Mesenteric fat pad (tissue), 1 donor: ENCODE results near the gene CIBAR2. TPM values are rescaled to one million over a fixed set of nuclear protein-coding genes. Genes with fewer than 3 reads are reported as not detected.
"Not testable (repeated sequence)": the region's sequence is repeated elsewhere in the genome, so short reads cannot be mapped to it uniquely, and the experiment has no call there.

Source experiments
- DNase-seq: peaks from one replicate; pipeline ENCODE4 v3.0.0-alpha.2; 2020; ENCODE audit warnings: low spot score
- total RNA-seq: library from RNA; stranded (reverse); fragmentation: NEBNext Ultra II Directional; extraction: Animal tissue kit (Norgen Biotek cat#: 25700); gene quantifications from one replicate; pipeline ENCODE4 v1.2.1, GENCODE V29; 2021
- donor health status: DM: yes; HTN: yes; CAD: no.

The CIBAR2 gene
- total RNA-seq, 1 donor from 2014 or later = not detected

DNA sequence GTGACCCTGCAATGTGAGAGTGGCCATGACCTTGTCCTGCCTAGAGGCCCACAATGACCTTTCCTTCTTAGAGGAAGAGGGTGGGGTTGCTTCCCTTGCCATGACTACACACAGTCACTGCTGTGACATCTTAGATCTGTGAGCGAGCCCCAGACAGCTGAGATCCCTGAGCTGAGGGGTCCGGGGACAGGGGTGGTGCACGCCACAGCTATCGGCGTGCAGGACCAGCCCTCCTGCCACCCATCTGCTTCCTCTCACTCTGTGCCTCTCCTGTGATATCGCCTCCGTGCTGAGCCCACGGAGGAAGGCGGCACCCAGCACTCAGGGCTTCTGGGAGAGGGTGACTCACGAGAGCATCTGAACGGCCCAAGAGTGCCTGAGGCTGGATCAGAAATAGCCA is 49.4 kb downstream of the CIBAR2 start:
- DNase-seq = no peak

DNA sequence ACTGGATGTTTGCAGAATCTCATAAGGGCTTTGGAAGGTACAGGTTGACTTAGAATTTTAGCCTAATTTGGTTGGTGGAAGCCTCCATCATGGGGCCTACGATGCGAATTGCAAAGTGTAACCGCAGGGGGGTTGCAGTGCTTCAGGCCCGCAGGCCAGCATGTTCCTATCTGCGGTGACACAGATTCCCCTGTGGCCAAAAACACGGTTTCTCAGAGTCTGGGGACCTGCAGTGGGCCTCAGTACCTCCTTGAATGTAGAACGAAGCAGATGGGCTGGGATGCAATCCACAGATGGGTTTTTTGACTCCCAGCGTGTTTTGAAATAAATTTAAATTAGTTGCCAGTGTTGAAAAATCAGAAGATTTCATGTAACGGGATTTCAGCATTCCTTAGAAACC is 49.9 kb downstream of the CIBAR2 start:
- DNase-seq = no peak

DNA sequence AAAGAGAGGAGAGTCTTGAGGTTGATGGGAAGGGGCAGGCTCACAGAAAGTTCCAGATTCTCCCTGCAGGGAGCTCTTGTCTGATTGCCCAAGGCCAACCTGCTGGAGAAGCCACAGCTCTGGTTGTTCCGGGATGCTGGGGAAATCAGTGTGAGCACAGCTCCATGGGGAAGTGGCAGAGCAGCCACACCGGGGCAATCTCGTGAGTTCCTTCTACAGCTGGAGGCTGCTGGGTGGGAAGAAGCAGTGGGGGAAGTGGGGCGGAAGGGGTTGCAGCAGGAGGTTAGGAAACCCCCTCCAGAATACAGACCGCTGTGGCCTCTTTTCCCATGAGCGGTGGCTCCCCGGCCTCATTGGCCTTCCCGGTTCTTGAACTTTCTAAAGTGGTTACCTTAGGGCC is 50.7 kb downstream of the CIBAR2 start:
- no peak for DNase-seq

DNA sequence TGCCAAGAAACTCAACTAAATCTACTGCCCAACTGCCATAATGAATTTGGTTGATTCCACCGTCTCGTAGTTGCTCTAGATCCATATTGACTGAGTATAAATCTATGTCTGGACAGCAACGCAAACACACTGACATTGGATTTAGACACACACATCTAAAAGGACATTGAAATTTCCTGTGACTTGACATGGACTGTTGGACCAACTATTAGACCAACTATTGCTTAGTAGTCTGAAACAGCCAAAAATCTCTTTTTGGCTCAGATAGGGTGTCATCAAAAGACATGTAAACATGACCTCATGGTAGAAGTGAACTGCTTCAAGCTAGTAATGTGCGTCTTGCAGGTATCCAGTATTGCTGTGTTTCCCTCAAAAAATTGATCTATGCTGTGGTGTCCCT is 53.4 kb downstream of the CIBAR2 start:
- DNase-seq = no peak

DNA sequence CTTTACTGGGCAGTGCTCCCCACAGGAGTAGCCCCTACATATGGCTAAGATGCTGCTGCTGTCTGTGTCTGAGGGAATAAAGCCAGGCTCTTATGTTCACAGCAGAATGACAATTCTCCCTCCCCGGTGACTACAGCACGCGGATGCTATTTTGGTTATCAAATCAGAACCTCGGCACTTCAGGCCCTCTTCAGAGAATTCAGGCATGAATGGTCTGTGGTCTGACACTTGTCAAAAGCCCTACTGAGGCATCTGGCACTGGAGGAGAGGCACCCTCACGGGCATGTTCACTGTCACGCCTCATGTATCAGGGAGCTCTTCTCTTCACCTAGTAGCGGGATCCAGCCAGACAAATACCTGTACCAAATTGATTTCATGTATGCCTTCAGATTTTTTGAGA is 54.3 kb downstream of the CIBAR2 start:
- no peak for DNase-seq

DNA sequence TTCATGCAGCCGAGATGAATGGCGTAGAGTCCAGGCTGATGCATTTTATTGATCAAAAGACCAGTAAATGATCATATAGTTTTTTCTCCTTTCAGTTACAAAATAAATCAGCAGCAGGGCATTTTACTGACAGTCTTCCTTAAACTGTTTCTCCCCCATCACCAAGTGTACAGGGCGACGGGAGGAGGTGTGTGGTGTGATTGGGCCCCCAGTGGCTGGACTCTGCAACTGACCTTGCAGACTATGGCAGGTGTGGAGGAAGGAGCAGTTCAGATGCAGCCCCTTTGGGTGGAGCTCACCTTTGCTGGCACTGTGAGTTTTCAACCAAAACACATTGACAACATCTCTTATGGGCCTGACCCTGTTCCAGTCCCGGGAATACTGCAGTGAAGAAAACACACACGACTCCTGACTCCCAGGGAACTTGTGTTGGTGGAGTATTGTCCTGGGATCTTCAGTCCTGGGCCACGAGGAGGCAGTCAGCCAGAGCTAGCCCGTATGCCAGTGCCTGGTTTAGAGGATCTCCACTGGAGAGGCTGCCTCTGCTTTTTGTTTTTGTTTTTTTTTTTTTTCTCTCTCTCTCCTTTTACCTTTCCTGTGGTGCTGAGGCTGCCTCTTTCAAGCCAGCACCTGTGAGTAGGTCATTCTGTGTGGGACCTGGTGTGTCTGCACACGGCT is 54.9 kb downstream of the CIBAR2 start:
- DNase-seq = no peak

DNA sequence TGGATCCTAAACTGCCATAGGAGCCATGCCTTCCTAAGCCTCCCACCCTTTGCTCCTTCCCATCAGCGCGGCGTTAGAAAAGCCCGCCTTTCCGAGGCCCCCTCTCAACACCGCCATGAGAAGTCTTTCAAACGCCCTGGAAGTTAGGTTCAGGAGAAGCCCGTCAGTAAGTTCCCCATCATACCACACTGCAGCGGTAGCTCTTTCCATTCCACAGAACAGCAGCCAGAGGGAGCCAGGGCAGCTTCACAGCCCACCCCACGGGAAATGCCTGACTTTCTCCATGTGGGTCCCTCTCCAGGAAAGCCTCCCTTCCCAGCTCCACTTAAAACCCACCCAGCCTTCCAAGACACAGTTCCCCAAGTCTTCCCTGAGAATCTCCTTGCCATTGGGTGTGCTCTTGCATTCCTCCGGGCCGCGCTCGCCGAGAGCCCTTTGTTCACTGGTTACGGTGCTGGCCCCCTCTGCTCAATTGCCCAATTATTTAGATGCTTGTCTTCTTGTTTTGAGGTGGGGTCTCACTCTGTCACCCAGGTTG is 56.0 kb downstream of the CIBAR2 start:
- DNase-seq = no peak

DNA sequence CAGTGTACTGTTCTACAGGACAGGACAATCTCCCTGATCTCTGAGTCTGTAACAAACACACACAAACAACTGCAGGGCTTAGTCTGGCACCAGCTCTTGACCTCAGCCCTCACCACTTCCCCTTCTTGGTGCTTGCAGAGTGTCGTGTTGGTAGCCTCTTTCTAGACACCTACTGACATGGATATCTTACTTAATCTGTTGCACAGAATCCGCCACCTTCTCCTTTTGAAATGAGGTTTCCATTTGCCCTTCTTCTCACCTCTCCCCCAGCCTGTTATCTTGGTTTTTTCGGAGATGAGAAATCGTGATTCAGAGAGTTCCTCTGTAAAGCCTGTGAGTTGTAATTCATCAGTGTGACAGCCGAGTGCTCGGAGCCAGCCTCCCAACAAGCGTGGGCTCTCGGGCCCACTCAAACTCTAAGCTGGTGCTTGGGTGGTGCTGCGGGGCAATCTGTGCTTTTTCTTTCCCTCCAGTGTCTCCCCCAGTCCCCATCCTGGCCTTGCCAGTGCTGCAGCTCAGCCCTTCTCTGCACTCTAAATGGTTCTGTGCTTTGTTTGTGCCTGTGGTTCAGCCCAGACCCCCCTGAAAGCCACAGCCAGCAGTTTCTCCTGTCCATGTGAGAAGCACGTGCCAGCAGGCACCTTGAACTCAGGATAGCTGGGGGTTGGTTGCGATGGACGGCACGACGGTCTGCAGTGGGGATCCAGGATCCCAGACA is 56.6 kb downstream of the CIBAR2 start:
- DNase-seq = no peak

DNA sequence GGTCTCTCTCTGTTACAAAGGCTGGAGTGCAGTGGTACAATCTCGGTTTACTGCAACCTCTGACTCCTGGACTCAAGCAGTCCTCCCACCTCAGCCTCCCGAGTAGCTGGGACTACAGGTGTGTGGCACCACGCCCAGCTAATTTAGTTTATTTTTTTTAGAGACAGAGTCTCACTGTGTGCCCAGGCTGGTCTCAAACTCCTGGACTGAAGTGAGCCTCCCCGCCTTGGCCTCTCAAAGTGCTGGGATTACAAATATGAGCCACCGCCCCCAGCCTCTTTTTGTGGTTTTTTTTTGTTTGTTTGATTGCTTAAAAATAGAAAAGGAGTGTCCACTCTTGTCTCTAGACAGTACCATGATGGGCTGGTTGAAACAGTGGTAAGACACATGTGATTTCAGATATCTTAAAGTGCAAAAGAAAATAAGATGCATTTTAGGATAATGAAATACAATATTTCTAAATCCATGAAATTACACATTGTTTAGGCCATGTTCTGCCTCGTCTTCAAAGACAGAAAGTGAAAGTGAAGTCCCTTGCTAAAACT is 57.3 kb downstream of the CIBAR2 start:
- no peak for DNase-seq

DNA sequence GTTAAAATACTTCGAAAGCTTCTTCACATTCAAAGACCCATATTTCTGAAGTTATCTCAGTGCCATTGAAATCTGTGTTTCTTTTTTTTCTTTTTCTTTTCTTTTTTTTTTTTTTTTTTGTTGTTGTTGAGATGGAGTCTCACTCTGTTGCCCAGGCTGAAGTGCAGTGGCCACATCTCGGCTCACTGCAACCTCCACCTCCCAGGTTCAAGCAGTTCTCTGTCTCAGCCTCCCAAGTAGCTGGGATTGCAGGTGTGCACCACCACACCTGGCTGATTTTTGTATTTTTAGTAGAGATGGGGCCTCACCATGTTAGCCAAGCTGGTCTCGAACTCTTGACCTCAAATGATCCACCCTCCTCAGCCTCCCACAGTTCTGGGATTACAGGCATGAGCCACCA is 58.0 kb downstream of the CIBAR2 start:
- DNase-seq = not testable (repeated sequence)

DNA sequence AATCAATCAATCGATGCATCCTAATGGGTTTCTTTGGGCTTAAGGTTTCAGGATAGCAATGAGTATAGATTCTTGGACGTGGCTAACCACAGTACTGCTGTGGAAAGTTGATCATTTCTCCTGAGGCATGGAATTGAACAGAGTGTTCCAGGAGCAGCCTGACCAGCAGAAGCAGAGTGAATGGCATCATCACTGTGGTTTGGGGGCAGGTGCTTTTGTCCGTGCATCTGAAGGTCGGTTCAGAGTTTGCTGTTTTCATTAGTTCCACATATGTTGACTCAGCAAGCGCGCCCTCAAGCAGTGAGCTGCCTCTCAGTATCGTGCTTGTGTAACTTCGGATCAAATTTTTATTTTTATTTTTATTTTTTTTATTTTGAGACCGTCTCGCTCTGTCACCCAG is 59.7 kb downstream of the CIBAR2 start:
- DNase-seq = no peak

DNA sequence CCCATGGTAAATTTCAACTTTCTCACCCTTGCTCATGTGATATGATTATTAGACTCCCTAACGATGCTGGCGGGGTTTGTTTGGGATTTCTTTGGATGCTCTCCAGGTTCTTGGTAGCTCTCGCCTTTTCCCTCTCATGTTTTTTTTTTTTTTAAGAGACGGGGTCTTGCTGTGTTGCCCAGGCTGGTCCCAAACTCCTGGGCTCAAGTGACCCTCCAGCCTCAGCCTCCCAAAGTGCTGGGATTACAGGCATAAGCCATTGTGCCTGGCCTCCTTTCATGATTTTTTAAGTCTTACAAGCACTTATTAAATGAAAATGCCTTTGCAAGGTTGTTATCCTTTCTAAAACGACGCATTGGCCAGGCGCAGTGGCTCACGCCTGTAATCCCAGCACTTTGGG is 60.6 kb downstream of the CIBAR2 start:
- DNase-seq = no peak

DNA sequence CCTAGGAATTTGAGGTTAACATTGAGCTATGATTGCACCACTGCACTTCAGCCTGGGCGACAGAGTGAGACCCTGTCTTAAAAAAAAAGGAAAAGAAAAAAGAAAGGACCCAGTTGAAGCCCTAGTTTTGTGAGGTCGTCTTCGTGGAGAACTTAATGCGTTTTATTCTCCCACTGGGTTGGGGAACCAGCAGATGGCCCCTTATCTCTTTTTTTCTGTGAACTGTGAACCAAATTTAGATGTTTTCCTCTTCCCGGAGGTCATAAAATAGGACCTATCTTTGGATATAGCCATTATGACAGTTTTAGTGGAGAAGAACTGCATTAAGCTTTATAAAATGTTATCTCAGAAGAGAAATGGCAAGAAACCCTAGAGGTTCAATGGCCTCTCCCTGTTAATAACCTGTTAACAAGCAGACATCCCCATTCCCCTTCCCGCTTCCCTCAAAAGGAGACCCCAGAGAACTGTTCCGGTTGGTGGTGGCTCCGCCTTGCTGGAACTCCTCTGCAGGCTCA is 61.1 kb downstream of the CIBAR2 start:
- no peak for DNase-seq

DNA sequence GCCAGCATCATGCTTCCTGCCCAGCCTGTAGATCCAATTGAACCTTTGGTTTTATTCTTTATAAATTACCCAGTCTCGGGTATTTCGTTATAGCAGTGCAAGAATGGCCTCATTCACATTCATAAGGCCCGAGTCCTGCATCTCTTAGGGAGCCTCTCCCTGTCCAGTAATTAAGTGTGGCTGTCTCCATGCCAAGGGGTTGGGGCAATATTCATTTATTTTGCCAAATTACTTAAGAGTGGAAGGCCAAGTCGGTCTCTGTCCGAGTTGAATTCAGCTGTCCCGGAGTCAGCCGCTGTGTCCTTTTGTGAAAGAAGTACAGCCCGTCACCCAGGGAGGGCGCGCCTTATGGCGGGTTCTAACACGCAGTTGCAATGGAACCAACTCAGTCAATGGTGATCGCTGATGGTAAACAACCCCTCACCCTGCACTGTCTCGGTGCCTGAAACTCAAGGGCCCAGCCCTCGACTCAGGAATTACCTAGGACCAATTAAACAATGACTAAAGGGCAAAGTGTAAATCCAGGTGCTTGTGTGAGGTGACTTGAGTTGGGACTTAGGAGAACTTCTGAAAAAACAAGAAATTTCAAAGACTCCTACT is 62.5 kb downstream of the CIBAR2 start:
- DNase-seq = no peak

DNA sequence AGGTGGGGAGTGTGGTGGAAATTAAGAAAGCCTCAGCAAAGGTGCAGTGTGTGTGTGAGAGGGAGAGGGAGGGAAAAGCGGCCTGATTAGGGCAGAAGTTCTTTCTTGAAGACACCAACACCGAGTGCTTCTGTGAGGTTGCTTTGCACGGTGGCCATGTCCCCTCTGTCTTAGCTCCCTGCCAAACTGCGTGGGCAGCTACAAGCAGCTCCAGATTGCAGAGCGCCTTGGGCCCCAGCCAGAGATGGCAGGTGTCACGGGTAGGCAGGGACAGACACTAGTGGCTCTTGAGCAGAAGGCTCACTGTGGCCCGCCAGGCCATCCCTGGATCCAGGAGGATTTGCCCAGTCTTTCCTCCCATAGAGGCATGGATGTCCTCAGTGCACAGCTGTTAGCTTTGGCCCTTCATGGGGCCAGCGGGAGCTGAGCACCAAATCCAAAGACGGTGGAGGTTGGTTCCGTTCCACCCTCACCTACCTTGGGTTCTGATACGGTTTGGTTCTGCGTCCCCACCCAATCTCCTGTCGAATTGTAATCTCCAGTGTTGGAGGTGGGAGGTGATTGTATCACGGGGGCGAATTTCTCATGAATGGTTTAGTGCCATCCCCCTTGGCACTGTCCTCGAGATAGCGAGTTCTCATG is 63.2 kb downstream of the CIBAR2 start:
- DNase-seq = no peak

Other genes starting within 250 kb of the CIBAR2 start
- 45.6 TPM for gene ZDHHC7, start 100.9 kb downstream of the CIBAR2 start, total RNA-seq
- 12.7 TPM for gene KIAA0513, start 84.7 kb downstream of the CIBAR2 start, total RNA-seq